ENCODE data around the gene ZNF692. TPM values are rescaled to one million over a fixed set of nuclear protein-coding genes. Genes with fewer than 3 reads are reported as not detected.

ZNF692 gene
- total RNA-seq, 4 donors from 2014 or later = 8.0 to 38.0 (median 13.9) TPM

DNA sequence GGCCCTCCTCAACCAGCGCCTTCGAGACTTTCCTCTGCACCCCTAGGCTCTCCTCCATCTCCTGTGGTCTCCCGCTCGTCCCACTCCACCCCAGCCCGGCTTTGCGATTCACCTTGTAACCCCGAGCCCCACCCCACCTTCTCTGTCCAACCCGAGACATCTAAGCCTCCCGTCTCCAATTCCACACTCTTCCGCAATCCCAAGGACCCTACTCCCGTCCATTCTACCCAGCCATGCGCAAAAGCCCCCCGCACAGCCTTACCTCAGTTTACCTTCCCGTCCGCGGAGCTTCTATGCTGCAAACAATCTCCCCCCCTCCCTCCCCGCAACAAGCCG, 33.3 kb downstream of the ZNF692 start:
- in situ Hi-C loops (cut with MboI; ENCODE audit: low sequenced_read_pairs in 4 of 4) = no loop called here
- H3K9me3 ChIP-seq = no peaks in the 10 kb centered on the region
- ATAC-seq (peak; percentile 8 to 11), DNase-seq (peak in 1 of 2 donors; percentile 35)
- peaks cover 0 to 4% of the 10 kb centered on the region in 2 donors for H3K36me3 ChIP-seq
- no peaks in the 10 kb centered on the region for H3K27me3 ChIP-seq
- peak in 1 of 2 donors; percentile 31 for TF ChIP-seq POLR2A (IDR thresholded peaks at IDR 0.05)
- TF ChIP-seq, protein P1, sequence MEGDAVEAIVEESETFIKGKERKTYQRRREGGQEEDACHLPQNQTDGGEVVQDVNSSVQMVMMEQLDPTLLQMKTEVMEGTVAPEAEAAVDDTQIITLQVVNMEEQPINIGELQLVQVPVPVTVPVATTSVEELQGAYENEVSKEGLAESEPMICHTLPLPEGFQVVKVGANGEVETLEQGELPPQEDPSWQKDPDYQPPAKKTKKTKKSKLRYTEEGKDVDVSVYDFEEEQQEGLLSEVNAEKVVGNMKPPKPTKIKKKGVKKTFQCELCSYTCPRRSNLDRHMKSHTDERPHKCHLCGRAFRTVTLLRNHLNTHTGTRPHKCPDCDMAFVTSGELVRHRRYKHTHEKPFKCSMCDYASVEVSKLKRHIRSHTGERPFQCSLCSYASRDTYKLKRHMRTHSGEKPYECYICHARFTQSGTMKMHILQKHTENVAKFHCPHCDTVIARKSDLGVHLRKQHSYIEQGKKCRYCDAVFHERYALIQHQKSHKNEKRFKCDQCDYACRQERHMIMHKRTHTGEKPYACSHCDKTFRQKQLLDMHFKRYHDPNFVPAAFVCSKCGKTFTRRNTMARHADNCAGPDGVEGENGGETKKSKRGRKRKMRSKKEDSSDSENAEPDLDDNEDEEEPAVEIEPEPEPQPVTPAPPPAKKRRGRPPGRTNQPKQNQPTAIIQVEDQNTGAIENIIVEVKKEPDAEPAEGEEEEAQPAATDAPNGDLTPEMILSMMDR (IDR thresholded peaks at IDR 0.05 in 4 of 5, conservative IDR thresholded peaks at IDR 0.05 in 1 of 5) = no peak
- H3K4me3 ChIP-seq = peak overlapping the region; percentile 75 to 97 (median 94)
- H3K4me1 ChIP-seq = peaks cover 51 to 58% of the 10 kb centered on the region in 2 donors
- H3K27ac ChIP-seq = peak overlapping the region; percentile 95 to 100 (median 98)
- intact Hi-C loops (cut with DNase I; ENCODE audit: low total_unique reads) = no loop called here

DNA sequence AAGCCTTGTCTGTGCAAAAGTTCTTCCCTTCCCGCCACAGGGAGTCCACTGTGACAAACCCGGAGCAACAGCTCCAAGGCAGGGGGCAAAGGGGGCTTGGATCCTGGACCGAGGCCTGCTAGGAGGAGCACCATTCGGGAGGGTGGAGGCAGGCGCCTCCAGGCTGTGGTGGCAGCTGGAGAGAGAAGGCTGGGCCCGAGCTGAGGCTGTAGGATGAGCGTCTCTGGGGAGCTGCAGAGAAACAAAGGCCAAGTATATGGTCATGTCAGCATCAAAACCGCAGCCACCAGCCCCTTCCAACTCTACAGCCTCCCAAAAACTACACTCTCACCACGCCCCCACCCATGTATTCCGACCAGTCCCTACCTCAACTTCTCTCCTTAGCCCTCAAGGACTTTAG, 33.7 kb downstream of the ZNF692 start:
- H3K27me3 ChIP-seq = no peaks in the 10 kb centered on the region
- H3K36me3 ChIP-seq = peaks cover 0 to 4% of the 10 kb centered on the region in 2 donors
- in situ Hi-C loops (cut with MboI; ENCODE audit: low sequenced_read_pairs in 4 of 4) (no loop called here), intact Hi-C loops (cut with DNase I; ENCODE audit: low total_unique reads) (no loop called here)
- H3K9me3 ChIP-seq = no peaks in the 10 kb centered on the region
- TF ChIP-seq, protein P1 (IDR thresholded peaks at IDR 0.05 in 4 of 5, conservative IDR thresholded peaks at IDR 0.05 in 1 of 5) = no peak
- no peak for TF ChIP-seq POLR2A (IDR thresholded peaks at IDR 0.05)
- peak overlapping the region; percentile 95 to 100 (median 98) for H3K27ac ChIP-seq
- ATAC-seq = no peak
- H3K4me1 ChIP-seq = peaks cover 51 to 58% of the 10 kb centered on the region in 2 donors
- peak overlapping the region; percentile 75 to 97 (median 94) for H3K4me3 ChIP-seq
- no peak for DNase-seq

DNA sequence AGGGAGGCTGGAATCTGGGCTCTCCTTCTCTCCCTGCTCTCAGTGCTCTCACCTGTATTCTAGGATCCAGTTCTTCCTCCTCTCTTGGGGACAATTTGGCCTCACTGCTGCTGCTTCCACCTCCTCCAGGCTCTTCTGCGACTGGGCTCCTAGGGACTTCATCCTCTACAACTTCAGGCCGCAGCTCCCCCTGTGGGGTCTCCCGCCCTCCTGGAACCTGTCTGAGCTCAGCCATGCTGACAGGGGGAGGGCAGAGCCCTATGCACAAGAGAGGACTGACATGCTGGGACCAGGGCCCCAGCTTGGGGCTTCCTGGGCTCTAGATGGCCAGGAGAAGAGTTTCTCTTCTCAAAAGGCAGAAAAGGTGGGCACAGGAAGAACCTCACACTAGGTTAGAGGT, 34.2 kb downstream of the ZNF692 start:
- Histone ChIP-seq H3K36me3 (peaks cover 0 to 4% of the 10 kb centered on the region in 2 donors), H3K4me1 (peaks cover 51 to 58% of the 10 kb centered on the region in 2 donors), H3K27ac (peak overlapping the region; percentile 95 to 100 (median 98)), H3K9me3 (no peaks in the 10 kb centered on the region), H3K27me3 (no peaks in the 10 kb centered on the region), H3K4me3 (peak overlapping the region; percentile 75 to 97 (median 94))
- DNase-seq (no peak), ATAC-seq (no peak)
- intact Hi-C loops (cut with DNase I; ENCODE audit: low total_unique reads) = no loop called here
- in situ Hi-C loops (cut with MboI; ENCODE audit: low sequenced_read_pairs in 4 of 4) = no loop called here
- TF ChIP-seq, protein P1 (IDR thresholded peaks at IDR 0.05 in 4 of 5, conservative IDR thresholded peaks at IDR 0.05 in 1 of 5) = no peak
- TF ChIP-seq POLR2A (IDR thresholded peaks at IDR 0.05) = no peak

DNA sequence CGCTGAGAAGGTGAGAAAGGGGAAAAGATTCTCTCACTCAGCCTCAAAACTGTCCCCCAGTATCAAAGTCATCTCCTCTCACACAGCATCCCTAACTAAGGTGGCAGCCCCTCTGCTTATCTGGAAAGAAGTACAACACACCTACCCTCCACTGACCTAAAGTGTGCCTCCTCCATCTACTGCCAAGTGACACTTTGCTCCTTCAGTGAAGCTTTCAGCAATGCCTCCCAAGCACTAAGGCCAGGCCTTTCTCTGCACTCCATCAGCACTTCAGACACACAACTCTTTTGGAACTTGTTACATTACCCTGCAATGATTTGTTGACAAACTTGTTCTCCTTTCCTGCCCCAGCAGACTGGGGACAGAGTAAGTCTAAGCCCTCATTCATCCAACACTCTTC, 34.6 kb downstream of the ZNF692 start:
- H3K4me1 ChIP-seq = peaks cover 51 to 58% of the 10 kb centered on the region in 2 donors
- no peak for TF ChIP-seq POLR2A (IDR thresholded peaks at IDR 0.05)
- TF ChIP-seq, protein P1 (IDR thresholded peaks at IDR 0.05 in 4 of 5, conservative IDR thresholded peaks at IDR 0.05 in 1 of 5) = no peak
- H3K4me3 ChIP-seq = peak overlapping the region; percentile 75 to 97 (median 94)
- intact Hi-C loops (cut with DNase I; ENCODE audit: low total_unique reads) = no loop called here
- ATAC-seq = no peak
- in situ Hi-C loops (cut with MboI; ENCODE audit: low sequenced_read_pairs in 4 of 4) = no loop called here
- no peak for DNase-seq
- H3K27ac ChIP-seq = peak overlapping the region in 3 of 4 donors; percentile 95 to 100 (median 99)
- H3K9me3 ChIP-seq = no peaks in the 10 kb centered on the region
- peaks cover 0 to 4% of the 10 kb centered on the region in 2 donors for H3K36me3 ChIP-seq
- no peaks in the 10 kb centered on the region for H3K27me3 ChIP-seq

DNA sequence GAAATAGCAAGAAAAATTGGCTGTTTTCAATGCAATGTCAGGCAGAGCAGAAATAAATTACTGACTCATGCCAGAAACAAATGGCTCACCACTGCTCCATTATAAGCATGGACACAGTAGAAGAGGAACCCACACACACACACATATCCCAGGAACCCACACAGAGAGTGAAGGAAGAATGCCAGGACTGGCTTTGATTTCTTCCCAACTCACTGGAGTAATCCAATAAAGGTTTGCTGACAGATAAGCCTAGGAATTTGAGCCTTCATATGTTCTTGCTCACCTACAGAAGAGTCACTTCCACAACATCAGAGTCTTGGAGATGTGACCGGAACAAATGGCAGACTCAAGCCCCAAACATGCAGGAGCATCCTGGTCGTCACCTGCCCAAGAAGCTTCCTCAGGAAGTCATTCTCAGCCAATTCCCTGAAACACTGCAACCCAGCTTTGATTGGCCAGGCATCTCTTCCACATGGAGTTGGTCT, 35.3 kb downstream of the ZNF692 start:
- no peaks in the 10 kb centered on the region for H3K9me3 ChIP-seq
- peaks cover 0 to 4% of the 10 kb centered on the region in 2 donors for H3K36me3 ChIP-seq
- in situ Hi-C loops (cut with MboI; ENCODE audit: low sequenced_read_pairs in 4 of 4) (no loop called here), intact Hi-C loops (cut with DNase I; ENCODE audit: low total_unique reads) (no loop called here)
- H3K4me1 ChIP-seq = peaks cover 57 to 66% of the 10 kb centered on the region in 2 donors
- no peaks in the 10 kb centered on the region for H3K27me3 ChIP-seq
- DNase-seq (no peak), ATAC-seq (no peak)
- TF ChIP-seq, protein P1 (IDR thresholded peaks at IDR 0.05 in 4 of 5, conservative IDR thresholded peaks at IDR 0.05 in 1 of 5) = no peak
- TF ChIP-seq POLR2A (IDR thresholded peaks at IDR 0.05) = no peak
- H3K4me3 ChIP-seq = peak overlapping the region in 2 of 4 donors; percentile 5 to 94
- H3K27ac ChIP-seq = peak overlapping the region; percentile 55 to 99 (median 80)

All from gastrocnemius medialis (tissue), 4 donors.